H9 (cell line): Measurements from ENCODE around the gene VIPR2. TPM values are rescaled to one million over a fixed set of nuclear protein-coding genes. Genes with fewer than 3 reads are reported as not detected.
A peak's percentile ranks its signal among the peaks of the same experiment; 100 is the strongest.

ENCODE experiments used
- DNase-seq: peaks from one replicate; pipeline ENCODE4 v3.0.0-alpha.2; 2017
- H2AFZ ChIP-seq: one replicate; pipeline ENCODE4 v1.6.1; 2013; ENCODE audit warnings: mild to moderate bottlenecking, low read length, control low read depth, moderate library complexity
- H2AK5ac ChIP-seq: 2 replicates; pipeline ENCODE4 v1.6.1; 2013; ENCODE audit warnings: low read length, control low read depth, mixed read lengths; ENCODE audit not compliant: insufficient read length
- H2BK120ac ChIP-seq: one replicate; pipeline ENCODE4 v1.6.1; 2013; ENCODE audit warnings: low read depth, mild to moderate bottlenecking, low read length, control low read depth, inconsistent platforms; ENCODE audit not compliant: poor library complexity, severe bottlenecking
- H2BK12ac ChIP-seq: 2 replicates; pipeline ENCODE4 v1.6.1; 2013; ENCODE audit warnings: low read length, control low read depth, mixed read lengths, low read depth; ENCODE audit not compliant: insufficient read length
- H2BK15ac ChIP-seq: 2 replicates; pipeline ENCODE4 v1.6.1; 2013; ENCODE audit warnings: low read depth, low read length, control low read depth
- H2BK20ac ChIP-seq: one replicate; pipeline ENCODE4 v1.6.1; 2013; ENCODE audit warnings: low read depth, mild to moderate bottlenecking, low read length, control low read depth, inconsistent platforms; ENCODE audit not compliant: poor library complexity, severe bottlenecking
- H2BK5ac ChIP-seq: 2 replicates; pipeline ENCODE4 v1.6.1; 2013; ENCODE audit warnings: low read length, control low read depth, mixed read lengths; ENCODE audit not compliant: insufficient read length
- H3K14ac ChIP-seq: 2 replicates; pipeline ENCODE4 v1.6.1; 2013; ENCODE audit warnings: low read length, control low read depth; ENCODE audit not compliant: insufficient read depth
- H3K18ac ChIP-seq: 2 replicates; pipeline ENCODE4 v1.6.1; 2013; ENCODE audit warnings: low read depth, mild to moderate bottlenecking, mixed read lengths, low read length, control low read depth; ENCODE audit not compliant: insufficient read length
- H3K23ac ChIP-seq: 2 replicates; pipeline ENCODE4 v1.6.1; 2013; ENCODE audit warnings: low read length, control low read depth, mixed read lengths, low read depth; ENCODE audit not compliant: insufficient read length
- H3K23me2 ChIP-seq: 2 replicates; pipeline ENCODE4 v1.6.1; 2013; ENCODE audit warnings: low read depth, mild to moderate bottlenecking, mixed read lengths, low read length, control low read depth; ENCODE audit not compliant: insufficient read length, poor library complexity, severe bottlenecking
- H3K27ac ChIP-seq: 2 replicates; pipeline ENCODE4 v1.5.1; 2013; ENCODE audit warnings: low read length, control low read depth, mixed read lengths, low read depth; ENCODE audit not compliant: insufficient read length
- H3K27me3 ChIP-seq: 2 replicates; pipeline ENCODE4 v1.6.1; 2013; ENCODE audit warnings: low read length, control low read depth, inconsistent platforms; ENCODE audit not compliant: insufficient read depth
- H3K4ac ChIP-seq: 2 replicates; pipeline ENCODE4 v1.6.1; 2013; ENCODE audit warnings: low read depth, mild to moderate bottlenecking, control low read depth, inconsistent platforms, low read length, moderate library complexity
- H3K4me1 ChIP-seq: 2 replicates; pipeline ENCODE4 v1.6.1; 2013; ENCODE audit warnings: low read length, control low read depth, inconsistent platforms; ENCODE audit not compliant: insufficient read depth
- H3K4me2 ChIP-seq: 2 replicates; pipeline ENCODE4 v1.6.1; 2013; ENCODE audit warnings: low read length, control low read depth, mixed read lengths; ENCODE audit not compliant: insufficient read length, insufficient read depth
- H3K56ac ChIP-seq: 2 replicates; pipeline ENCODE4 v1.6.1; 2013; ENCODE audit warnings: low read depth, mild to moderate bottlenecking, mixed read lengths, low read length, control low read depth; ENCODE audit not compliant: insufficient read length
- H3K79me1 ChIP-seq: 2 replicates; pipeline ENCODE4 v1.6.1; 2013; ENCODE audit warnings: low read depth, mild to moderate bottlenecking, moderate library complexity, low read length, control low read depth, inconsistent platforms; ENCODE audit not compliant: insufficient read depth, poor library complexity, severe bottlenecking
- H3K79me2 ChIP-seq: 2 replicates; pipeline ENCODE4 v1.6.1; 2013; ENCODE audit warnings: low read length, control low read depth, inconsistent platforms; ENCODE audit not compliant: insufficient read depth
- H3K9ac ChIP-seq: 2 replicates; pipeline ENCODE4 v1.6.1; 2013; ENCODE audit warnings: low read length, control low read depth, mixed read lengths; ENCODE audit not compliant: insufficient read length; ENCODE audit errors: extremely low read depth
- H3K9me3 ChIP-seq: one replicate; pipeline ENCODE4 v1.6.1; 2013; ENCODE audit warnings: low read depth, low read length, inconsistent platforms; ENCODE audit not compliant: control insufficient read depth
- H3T11ph ChIP-seq: one replicate; pipeline ENCODE4 v1.6.1; 2013; ENCODE audit warnings: mild to moderate bottlenecking, low read length, control low read depth, inconsistent platforms
- H4K20me1 ChIP-seq: one replicate; pipeline ENCODE4 v1.6.1; 2013; ENCODE audit not compliant: control insufficient read depth, insufficient read length, insufficient read depth
- H4K5ac ChIP-seq: 2 replicates; pipeline ENCODE4 v1.6.1; 2013; ENCODE audit warnings: low read depth, mild to moderate bottlenecking, mixed read lengths, low read length, control low read depth; ENCODE audit not compliant: insufficient read length
- H4K8ac ChIP-seq: replicated peaks from 2 replicates; pipeline ENCODE4 v1.6.1; 2013; ENCODE audit warnings: low read length, control low read depth, mixed read lengths, low read depth; ENCODE audit not compliant: insufficient read length
- H4K91ac ChIP-seq: 2 replicates; pipeline ENCODE4 v1.6.1; 2013; ENCODE audit warnings: low read depth, mild to moderate bottlenecking, moderate library complexity, mixed read lengths, low read length, control low read depth; ENCODE audit not compliant: insufficient read length
- H3K27ac Mint-ChIP-seq, 3 experiments: 2 replicates in 2 of 3; 3 replicates in 1 of 3; pipeline ENCODE4 v1.8.0; 2020 to 2021; ENCODE audit warnings: mixed read lengths in 3 of 3, mild to moderate bottlenecking in 1 of 3, moderate library complexity in 1 of 3
- H3K27me3 Mint-ChIP-seq: 2 replicates; pipeline ENCODE4 v1.8.0; 2021; ENCODE audit warnings: low read depth, mild to moderate bottlenecking, moderate library complexity, mixed read lengths
- H3K36me3 Mint-ChIP-seq, 3 experiments: 2 replicates in 2 of 3; 3 replicates in 1 of 3; pipeline ENCODE4 v1.8.0; 2020 to 2021; ENCODE audit warnings: low read depth in 3 of 3, mixed read lengths in 3 of 3; ENCODE audit not compliant: insufficient read depth in 1 of 3
- H3K4me1 Mint-ChIP-seq, 2 experiments: 2 replicates each; pipeline ENCODE4 v1.8.0; 2020; ENCODE audit warnings: mixed read lengths in 2 of 2
- H3K4me3 Mint-ChIP-seq, 2 experiments: 2 replicates in 1 of 2; 3 replicates in 1 of 2; pipeline ENCODE4 v1.8.0; 2020 to 2021; ENCODE audit warnings: mild to moderate bottlenecking in 2 of 2, mixed read lengths in 2 of 2, moderate library complexity in 1 of 2
- H3K9me3 Mint-ChIP-seq, 2 experiments: 2 replicates in 1 of 2; 3 replicates in 1 of 2; pipeline ENCODE4 v1.8.0; 2020; ENCODE audit warnings: mild to moderate bottlenecking in 2 of 2, mixed read lengths in 2 of 2, moderate library complexity in 1 of 2
- WGBS: extraction: QIAGEN DNeasy Blood & Tissue Kit; methylation state at CpG from one replicate; pipeline ENCODE4 v1.1.7; 2013; ENCODE audit warnings: missing lambda C conversion rate, low lambda C conversion rate, mixed read lengths; ENCODE audit not compliant: insufficient read length; ENCODE audit errors: extremely low coverage; 5-methylcytosine and 5-hydroxymethylcytosine counted together
- total RNA-seq: library from RNA; stranded (reverse); gene quantifications from 2 replicates; pipeline ENCODE4 v1.2.1, GENCODE V29; 2021
- TF ChIP-seq, protein P1 (sequence below): fragments of 200-600 bp; sonication (generic); conservative IDR thresholded peaks from 3 replicates; pipeline ENCODE4 v1.8.0; 2021; ENCODE audit warnings: antibody characterized with exemption, mild to moderate bottlenecking

Gene VIPR2
- total RNA-seq, 1 experiment from 2014 or later = 1.6 TPM

DNA sequence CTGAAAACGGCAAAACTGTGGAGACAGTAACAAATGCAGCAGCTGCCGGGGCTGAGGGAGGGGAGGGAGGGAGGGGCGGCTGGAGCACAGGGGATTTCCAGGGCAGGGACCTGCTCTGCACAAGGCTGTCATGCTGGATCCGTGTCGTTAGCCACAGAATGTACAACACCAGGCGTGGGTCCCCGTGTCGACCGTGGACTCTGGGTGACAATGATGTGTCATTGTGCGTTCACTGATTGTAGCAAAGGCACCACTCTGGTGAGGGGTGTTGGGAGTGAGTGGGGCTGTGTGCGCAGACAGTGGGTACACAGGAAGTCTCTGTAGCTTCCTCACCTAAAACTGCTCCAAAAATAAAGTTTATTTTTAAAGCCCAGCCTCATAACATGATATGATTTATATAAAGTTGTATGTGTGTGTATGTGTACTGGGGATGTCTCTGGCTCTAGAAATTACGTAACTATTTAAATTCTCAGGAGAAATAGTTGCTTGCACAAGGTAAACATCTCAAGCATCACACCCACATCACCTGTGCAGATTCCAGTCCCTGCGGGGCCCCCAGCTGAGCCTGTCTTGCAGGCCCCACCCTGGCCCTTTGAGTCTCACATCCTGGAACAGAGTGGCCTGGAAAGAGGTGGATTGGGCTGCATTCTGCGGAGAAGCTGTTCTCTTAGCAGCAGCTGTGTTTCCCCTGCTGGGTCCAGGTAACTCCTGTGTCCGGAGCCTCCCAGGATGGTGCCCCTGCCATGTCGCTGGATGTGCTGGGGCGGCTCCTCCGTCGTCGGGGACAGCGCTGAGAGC is 152.6 kb downstream of the VIPR2 start:
- Mint-ChIP-seq H3K9me3 (peaks cover 11 to 13% of the 10 kb centered on the region in 2 experiments), H3K36me3 (peaks cover 0 to 11% (median 0%) of the 10 kb centered on the region in 3 experiments; a peak in 2 of 7 replicates), H3K27ac (no peak overlapping the region), H3K4me1 (peaks cover 7% of the 10 kb centered on the region in 2 experiments; a peak in 3 of 4 replicates), H3K27me3 (peaks cover 55% of the 10 kb centered on the region), H3K4me3 (peak overlapping the region in 1 of 2 experiments; percentile 25; a peak in 1 of 5 replicates)
- Histone ChIP-seq H2BK5ac (no peak overlapping the region), H3K9me3 (no peaks in the 10 kb centered on the region), H2AK5ac (no peak overlapping the region), H2BK120ac (no peak overlapping the region), H2BK15ac (no peak overlapping the region), H3K4me1 (no peaks in the 10 kb centered on the region), H2BK20ac (no peak overlapping the region), H3K14ac (no peak overlapping the region), H4K20me1 (no peaks in the 10 kb centered on the region), H3K4ac (no peak overlapping the region), H4K8ac (no peak overlapping the region), H3T11ph (no peak overlapping the region), H2BK12ac (no peak overlapping the region), H3K56ac (no peak overlapping the region), H3K27me3 (peaks cover 8% of the 10 kb centered on the region; the same call in 1 of the 2 replicates), H3K18ac (no peak overlapping the region), H3K23me2 (peaks cover 4% of the 10 kb centered on the region), H3K79me2 (no peaks in the 10 kb centered on the region), H3K79me1 (no peaks in the 10 kb centered on the region), H2AFZ (no peak overlapping the region), H3K23ac (no peak overlapping the region), H3K9ac (no peak overlapping the region), H3K27ac (no peak overlapping the region), H4K91ac (no peak overlapping the region), H4K5ac (no peak overlapping the region), H3K4me2 (peak overlapping the region; percentile 43)
- TF ChIP-seq, protein P1, sequence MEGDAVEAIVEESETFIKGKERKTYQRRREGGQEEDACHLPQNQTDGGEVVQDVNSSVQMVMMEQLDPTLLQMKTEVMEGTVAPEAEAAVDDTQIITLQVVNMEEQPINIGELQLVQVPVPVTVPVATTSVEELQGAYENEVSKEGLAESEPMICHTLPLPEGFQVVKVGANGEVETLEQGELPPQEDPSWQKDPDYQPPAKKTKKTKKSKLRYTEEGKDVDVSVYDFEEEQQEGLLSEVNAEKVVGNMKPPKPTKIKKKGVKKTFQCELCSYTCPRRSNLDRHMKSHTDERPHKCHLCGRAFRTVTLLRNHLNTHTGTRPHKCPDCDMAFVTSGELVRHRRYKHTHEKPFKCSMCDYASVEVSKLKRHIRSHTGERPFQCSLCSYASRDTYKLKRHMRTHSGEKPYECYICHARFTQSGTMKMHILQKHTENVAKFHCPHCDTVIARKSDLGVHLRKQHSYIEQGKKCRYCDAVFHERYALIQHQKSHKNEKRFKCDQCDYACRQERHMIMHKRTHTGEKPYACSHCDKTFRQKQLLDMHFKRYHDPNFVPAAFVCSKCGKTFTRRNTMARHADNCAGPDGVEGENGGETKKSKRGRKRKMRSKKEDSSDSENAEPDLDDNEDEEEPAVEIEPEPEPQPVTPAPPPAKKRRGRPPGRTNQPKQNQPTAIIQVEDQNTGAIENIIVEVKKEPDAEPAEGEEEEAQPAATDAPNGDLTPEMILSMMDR = no peak
- WGBS = no CpG with 5 or more reads among the region's 21 CpGs
- DNase-seq = peak; percentile 36
